Measurements from ENCODE around the gene PPFIBP2. TPM values are rescaled to one million over a fixed set of nuclear protein-coding genes. Genes with fewer than 3 reads are reported as not detected.

Gene PPFIBP2
- total RNA-seq, 1 donor from 2014 or later = 112 TPM

DNA sequence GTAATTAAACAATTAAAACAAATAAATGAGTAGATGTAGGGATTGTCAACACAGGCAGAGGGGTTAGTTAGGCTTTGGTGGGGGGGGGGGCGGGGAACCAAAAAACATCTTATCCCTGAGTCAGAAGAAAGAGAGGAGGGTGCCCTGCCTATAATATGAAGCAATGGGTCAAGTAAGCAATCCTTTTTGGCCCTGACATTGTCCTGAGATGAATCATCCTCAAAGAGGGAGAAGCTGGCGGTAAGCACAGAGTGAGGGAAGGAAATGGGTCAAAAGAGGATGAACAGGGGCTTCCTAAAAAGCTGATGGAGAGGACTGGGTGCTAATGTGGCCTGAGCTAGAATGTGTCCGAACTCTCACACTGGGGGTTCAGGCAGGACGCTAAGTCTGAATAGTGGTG, 23.7 kb upstream of the PPFIBP2 start:
- CTCF ChIA-PET = interaction anchor here (1.6 kb wide), 1 partner anchor 23 kb away, joined by 5 read pairs; no protein-coding TSS in a partner anchor
- ATAC-seq (ENCODE audit: low read depth) (no peak), DNase-seq (no peak)
- Mint-ChIP-seq H3K27ac (no peak overlapping the region), H3K9me3 (no peaks in the 10 kb centered on the region), H3K4me3 (no peak overlapping the region), H3K27me3 (no peaks in the 10 kb centered on the region), H3K4me1 (peaks cover 33% of the 10 kb centered on the region), H3K36me3 (ENCODE audit: low read depth) (peaks cover 8% of the 10 kb centered on the region)
- POLR2A ChIA-PET = interaction anchor here (0.6 to 1.6 kb wide), 3 partner anchors 9 to 35 kb away, joined by 3 to 4 read pairs (median 4); partner anchors contain the start of gene PPFIBP2
- intact Hi-C loops (cut with micrococcal nuclease) = loop anchor here (10.0 kb wide), 1 partner anchor 1025 kb away; no protein-coding TSS in a partner anchor
- no peak for TF ChIP-seq CTCF (IDR thresholded peaks at IDR 0.05)

GRCh38 chr11:7490535-7490934, 23.3 kb upstream of the PPFIBP2 start:
- CTCF ChIA-PET = interaction anchor here (1.6 kb wide), 1 partner anchor 22 kb away, joined by 5 read pairs; no protein-coding TSS in a partner anchor
- Mint-ChIP-seq H3K27ac (no peak overlapping the region), H3K4me1 (peaks cover 37% of the 10 kb centered on the region), H3K36me3 (ENCODE audit: low read depth) (peaks cover 8% of the 10 kb centered on the region), H3K9me3 (no peaks in the 10 kb centered on the region), H3K4me3 (no peak overlapping the region), H3K27me3 (no peaks in the 10 kb centered on the region)
- DNase-seq = no peak
- intact Hi-C loops (cut with micrococcal nuclease) = loop anchor here (10.0 kb wide), 1 partner anchor 1026 kb away; no protein-coding TSS in a partner anchor
- TF ChIP-seq CTCF (IDR thresholded peaks at IDR 0.05) = no peak
- POLR2A ChIA-PET = interaction anchor here (0.6 to 1.6 kb wide), 3 partner anchors 10 to 35 kb away, joined by 3 to 4 read pairs (median 4); partner anchors contain the start of gene PPFIBP2
- ATAC-seq (ENCODE audit: low read depth) = no peak

DNA sequence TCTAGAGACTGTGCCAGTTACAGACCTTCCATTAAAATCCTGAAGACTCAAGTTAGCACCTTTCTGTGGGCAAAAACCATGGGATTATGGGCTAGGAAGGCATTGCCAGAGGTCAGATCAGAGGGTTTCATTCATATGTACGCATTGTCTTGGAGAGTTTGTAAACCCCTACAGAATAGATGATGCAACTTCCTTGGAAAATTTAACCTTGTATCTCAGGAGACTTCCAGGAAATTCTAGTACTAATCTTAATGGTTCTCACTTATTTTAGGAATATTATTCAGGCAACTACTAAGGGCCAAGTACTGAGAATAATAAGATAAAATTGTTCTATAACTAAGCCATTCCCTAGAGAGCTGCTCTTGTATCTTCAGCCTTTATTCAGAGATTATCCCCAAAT, 21.5 kb upstream of the PPFIBP2 start:
- Mint-ChIP-seq H3K36me3 (ENCODE audit: low read depth) (peaks cover 8% of the 10 kb centered on the region), H3K27me3 (no peaks in the 10 kb centered on the region), H3K4me3 (no peak overlapping the region), H3K4me1 (peaks cover 55% of the 10 kb centered on the region), H3K27ac (no peak overlapping the region), H3K9me3 (no peaks in the 10 kb centered on the region)
- no peak for TF ChIP-seq CTCF (IDR thresholded peaks at IDR 0.05)
- POLR2A ChIA-PET = no interaction called here
- CTCF ChIA-PET = no interaction called here
- intact Hi-C loops (cut with micrococcal nuclease) = loop anchor here (10.0 kb wide), 1 partner anchor 1027 kb away; no protein-coding TSS in a partner anchor
- DNase-seq = no peak
- ATAC-seq (ENCODE audit: low read depth) = no peak

DNA sequence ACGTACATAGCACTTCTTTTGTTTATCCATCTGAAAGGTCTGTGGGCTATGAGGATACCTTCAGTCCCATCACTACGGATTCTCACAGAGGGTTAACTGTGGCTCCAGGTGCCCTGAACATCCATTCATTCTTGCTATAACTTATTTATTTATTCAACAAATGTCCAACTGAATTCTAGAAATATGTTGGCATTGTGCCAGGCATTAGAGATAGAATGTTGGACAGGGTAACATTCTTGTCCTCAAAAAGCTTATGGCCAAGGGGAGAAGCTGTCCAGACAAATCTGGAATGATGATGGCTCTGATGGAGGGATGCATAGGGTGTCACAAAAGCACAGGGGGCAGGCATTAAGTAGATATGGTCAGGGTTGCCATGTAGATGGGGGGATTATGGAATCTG, 20.1 kb upstream of the PPFIBP2 start:
- TF ChIP-seq CTCF (IDR thresholded peaks at IDR 0.05) = no peak
- Mint-ChIP-seq H3K9me3 (no peaks in the 10 kb centered on the region), H3K4me3 (no peak overlapping the region), H3K4me1 (peaks cover 69% of the 10 kb centered on the region), H3K36me3 (ENCODE audit: low read depth) (peaks cover 5% of the 10 kb centered on the region), H3K27ac (peak overlapping the region; percentile 8), H3K27me3 (no peaks in the 10 kb centered on the region)
- ChIA-PET POLR2A (interaction anchor here (0.7 to 1.7 kb wide), 6 partner anchors 8 to 51 kb away, joined by 3 to 6 read pairs (median 4); partner anchors contain the start of genes OLFML1 and PPFIBP2), CTCF (interaction anchor here (0.8 to 0.9 kb wide), 2 partner anchors 19 to 52 kb away, joined by 3 read pairs; no protein-coding TSS in a partner anchor)
- no peak for DNase-seq
- ATAC-seq (ENCODE audit: low read depth) = no peak
- intact Hi-C loops (cut with micrococcal nuclease) = loop anchor here (10.0 kb wide), 1 partner anchor 1029 kb away; no protein-coding TSS in a partner anchor

DNA sequence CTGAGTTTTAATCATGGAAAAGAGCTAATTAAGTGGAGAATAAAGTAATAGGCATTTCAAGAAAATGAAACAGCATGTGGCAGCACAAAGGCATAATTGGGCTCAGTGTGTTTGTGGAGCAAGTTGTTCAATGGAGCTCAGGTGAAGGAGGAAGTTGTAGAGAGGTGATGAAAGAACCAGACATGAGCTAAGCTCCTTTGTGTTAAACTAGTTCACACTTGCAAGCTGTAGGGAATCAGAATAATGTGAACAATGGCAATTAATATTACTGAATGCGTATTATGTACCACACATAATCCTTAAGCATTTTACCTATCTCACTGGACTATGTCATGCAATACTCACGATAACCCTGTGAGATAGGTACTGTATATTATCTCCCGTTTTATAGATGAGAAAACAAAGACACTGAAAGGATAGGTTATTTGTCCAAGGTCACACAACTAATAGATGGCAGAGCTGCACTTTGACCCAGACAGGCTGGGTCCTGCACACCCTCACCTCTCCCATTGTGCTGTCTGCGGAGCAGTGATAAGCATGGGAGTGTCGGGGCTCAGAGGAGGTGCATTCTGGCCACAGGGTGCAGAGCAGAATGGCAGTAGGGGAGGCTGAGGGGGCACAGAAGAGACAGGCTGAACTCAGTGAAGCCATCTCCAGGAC, 19.6 kb upstream of the PPFIBP2 start:
- Mint-ChIP-seq H3K4me1 (peaks cover 74% of the 10 kb centered on the region), H3K36me3 (ENCODE audit: low read depth) (peaks cover 3% of the 10 kb centered on the region), H3K4me3 (no peak overlapping the region), H3K27ac (peak overlapping the region; percentile 50), H3K27me3 (no peaks in the 10 kb centered on the region), H3K9me3 (no peaks in the 10 kb centered on the region)
- ATAC-seq (ENCODE audit: low read depth) (no peak), DNase-seq (no peak)
- TF ChIP-seq CTCF (IDR thresholded peaks at IDR 0.05) = no peak
- intact Hi-C loops (cut with micrococcal nuclease) = loop anchor here (10.0 kb wide), 1 partner anchor 1029 kb away; no protein-coding TSS in a partner anchor
- CTCF ChIA-PET = interaction anchor here (0.8 to 0.9 kb wide), 2 partner anchors 19 to 52 kb away, joined by 3 read pairs; no protein-coding TSS in a partner anchor
- POLR2A ChIA-PET = interaction anchor here (0.7 to 3.5 kb wide), 7 partner anchors 9 to 52 kb away, joined by 3 to 28 read pairs (median 4); partner anchors contain the start of genes OLFML1 and PPFIBP2

Measured in activated B cell treated with CpG ODN at 0.5 μM for 24 hours (primary cell).